Brain microvascular endothelial cell (primary cell): ENCODE data around the gene PELI2.

ENCODE experiments used
- DNase-seq: peaks from one replicate; pipeline ENCODE4 v3.0.0-alpha.2; 2020
- H3K27ac ChIP-seq: fragments of 250-450 bp; sonication (Bioruptor Pico); 2 replicates; pipeline ENCODE4 v1.5.1; 2020; ENCODE audit warnings: mild to moderate bottlenecking, moderate library complexity
- H3K27me3 ChIP-seq: fragments of 250-450 bp; sonication (Bioruptor Pico); replicated peaks from 2 replicates; pipeline ENCODE4 v1.5.1; 2020; ENCODE audit warnings: mild to moderate bottlenecking
- H3K36me3 ChIP-seq: fragments of 250-450 bp; sonication (Bioruptor Pico); replicated peaks from 2 replicates; pipeline ENCODE4 v1.5.1; 2020; ENCODE audit warnings: mild to moderate bottlenecking
- H3K4me3 ChIP-seq: 2 replicates; pipeline ENCODE4 v1.5.1; 2011; ENCODE audit warnings: low read depth, mild to moderate bottlenecking, control low read depth, low read length, moderate library complexity
- in situ Hi-C: cut with HindIII; loops from 2 replicates; pipeline ENCODE4 v1.10.0; 2017; ENCODE audit warnings: low sequenced_read_pairs, low pct_ligation_motif_present
- TF ChIP-seq, protein P1 (sequence below): IDR thresholded peaks from 2 replicates; pipeline ENCODE4 v1.5.1; 2011; ENCODE audit warnings: low read depth, mild to moderate bottlenecking, moderate library complexity, low read length, control low read depth, inconsistent platforms; ENCODE audit errors: missing control alignments

Gene PELI2

GRCh38 chr14:56147986-56148901, 30.0 kb downstream of the PELI2 start:
- H3K27ac ChIP-seq, result no peak overlapping the region
- in situ Hi-C loops, result no loop called here

DNA sequence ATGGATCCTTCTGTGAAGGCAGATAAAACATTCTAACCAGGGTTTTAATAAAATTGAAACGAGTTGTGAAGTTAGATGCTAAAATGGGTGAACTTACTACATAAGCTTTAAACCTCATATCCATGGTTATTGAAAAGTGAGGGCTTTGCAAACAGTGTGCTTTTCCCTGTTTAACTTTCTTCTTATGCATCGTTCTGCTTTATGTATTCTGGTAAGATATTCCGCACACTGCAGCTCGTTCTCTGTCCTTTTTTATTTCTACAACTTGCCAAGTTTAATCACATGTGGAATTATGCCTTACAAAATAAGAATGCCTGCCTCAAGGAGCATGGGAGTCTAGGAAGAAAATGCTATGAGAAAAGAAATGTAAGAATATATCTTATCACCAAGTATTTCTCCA, 30.9 kb downstream of the PELI2 start:
- no peaks in the 10 kb centered on the region for H3K27me3 ChIP-seq
- in situ Hi-C loops, result no loop called here
- TF ChIP-seq, protein P1, sequence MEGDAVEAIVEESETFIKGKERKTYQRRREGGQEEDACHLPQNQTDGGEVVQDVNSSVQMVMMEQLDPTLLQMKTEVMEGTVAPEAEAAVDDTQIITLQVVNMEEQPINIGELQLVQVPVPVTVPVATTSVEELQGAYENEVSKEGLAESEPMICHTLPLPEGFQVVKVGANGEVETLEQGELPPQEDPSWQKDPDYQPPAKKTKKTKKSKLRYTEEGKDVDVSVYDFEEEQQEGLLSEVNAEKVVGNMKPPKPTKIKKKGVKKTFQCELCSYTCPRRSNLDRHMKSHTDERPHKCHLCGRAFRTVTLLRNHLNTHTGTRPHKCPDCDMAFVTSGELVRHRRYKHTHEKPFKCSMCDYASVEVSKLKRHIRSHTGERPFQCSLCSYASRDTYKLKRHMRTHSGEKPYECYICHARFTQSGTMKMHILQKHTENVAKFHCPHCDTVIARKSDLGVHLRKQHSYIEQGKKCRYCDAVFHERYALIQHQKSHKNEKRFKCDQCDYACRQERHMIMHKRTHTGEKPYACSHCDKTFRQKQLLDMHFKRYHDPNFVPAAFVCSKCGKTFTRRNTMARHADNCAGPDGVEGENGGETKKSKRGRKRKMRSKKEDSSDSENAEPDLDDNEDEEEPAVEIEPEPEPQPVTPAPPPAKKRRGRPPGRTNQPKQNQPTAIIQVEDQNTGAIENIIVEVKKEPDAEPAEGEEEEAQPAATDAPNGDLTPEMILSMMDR, result no peak
- DNase-seq, result no peak
- no peaks in the 10 kb centered on the region for H3K36me3 ChIP-seq
- H3K27ac ChIP-seq, result no peak overlapping the region
- H3K4me3 ChIP-seq, result no peak overlapping the region

More at GRCh38 chr14:56147986-56148901, 30.0 kb downstream of the PELI2 start:
- Histone ChIP-seq H3K4me3 (no peak overlapping the region), H3K27me3 (no peaks in the 10 kb centered on the region), H3K36me3 (no peaks in the 10 kb centered on the region)
- DNase-seq, result no peak
- TF ChIP-seq, protein P1, result no peak

DNA sequence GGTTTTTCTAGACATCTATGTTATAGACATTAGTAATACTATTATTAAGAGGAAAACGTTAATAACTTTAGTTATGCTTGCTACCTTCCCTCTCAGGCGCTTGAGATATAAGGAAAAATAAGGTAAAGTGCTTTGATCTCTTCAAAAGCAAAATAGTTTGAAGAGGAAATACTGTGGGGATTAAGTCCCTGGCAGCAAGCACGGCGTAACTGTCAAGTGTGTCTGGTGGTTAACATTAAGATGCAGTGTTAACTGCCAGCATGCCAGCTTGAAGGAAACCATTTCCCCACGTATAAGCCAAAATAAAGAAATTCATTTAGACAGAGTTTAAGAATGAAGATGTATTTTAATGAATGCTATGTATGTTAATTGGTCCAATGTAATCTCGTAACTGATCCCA, 31.8 kb downstream of the PELI2 start:
- H3K36me3 ChIP-seq, result no peaks in the 10 kb centered on the region
- H3K4me3 ChIP-seq, result no peak overlapping the region
- DNase-seq, result no peak
- no peaks in the 10 kb centered on the region for H3K27me3 ChIP-seq
- TF ChIP-seq, protein P1, result no peak
- no peak overlapping the region for H3K27ac ChIP-seq
- in situ Hi-C loops, result no loop called here

DNA sequence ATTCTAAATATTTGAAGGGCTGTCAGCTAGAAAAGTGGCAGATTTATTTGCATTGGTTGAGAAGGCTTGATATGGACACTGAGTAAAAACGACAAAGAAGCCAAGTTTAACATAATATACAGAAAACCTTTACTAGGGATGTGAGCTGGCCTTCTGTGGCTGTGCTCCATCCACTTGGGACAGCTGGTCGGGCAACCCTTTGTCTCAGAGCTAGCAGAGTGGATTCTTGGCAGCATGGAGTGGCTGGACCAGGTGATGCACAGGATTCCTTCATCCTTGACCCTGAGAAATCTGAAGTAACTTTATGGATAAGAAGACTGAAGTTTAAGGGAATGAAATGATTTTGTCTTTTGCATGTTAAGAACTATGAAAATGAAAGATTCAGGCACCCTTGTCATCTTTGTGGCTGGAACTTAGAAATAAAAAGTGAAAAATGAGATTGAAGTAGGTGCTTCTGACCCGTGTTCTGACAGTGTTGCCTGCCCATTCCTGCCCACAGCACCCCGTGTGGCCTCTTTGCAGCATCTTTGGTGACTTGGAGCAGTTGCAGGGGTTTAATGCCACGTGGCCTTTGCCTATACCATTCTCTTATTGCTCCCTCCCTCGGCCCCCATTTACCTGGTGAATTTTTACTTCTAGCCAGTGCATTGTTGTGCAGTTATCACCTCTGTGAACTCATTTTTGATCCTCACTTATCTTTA, 32.6 kb downstream of the PELI2 start:
- Histone ChIP-seq H3K36me3 (no peaks in the 10 kb centered on the region), H3K4me3 (no peak overlapping the region), H3K27me3 (no peaks in the 10 kb centered on the region), H3K27ac (no peak overlapping the region)
- no peak for DNase-seq
- in situ Hi-C loops, result no loop called here
- TF ChIP-seq, protein P1, result no peak

GRCh38 chr14:56152221-56152620, 34.0 kb downstream of the PELI2 start:
- TF ChIP-seq, protein P1, result no peak
- H3K36me3 ChIP-seq, result no peaks in the 10 kb centered on the region
- no peaks in the 10 kb centered on the region for H3K27me3 ChIP-seq
- no peak overlapping the region for H3K4me3 ChIP-seq
- DNase-seq, result no peak
- H3K27ac ChIP-seq, result no peak overlapping the region
- in situ Hi-C loops, result no loop called here
